Measurements from ENCODE around the gene DPP6.
"Not testable (repeated sequence)": the region's sequence is repeated elsewhere in the genome, so short reads cannot be mapped to it uniquely, and the experiment has no call there.

DPP6 gene

GRCh38 chr7:154051643-154052529 lies at the start of gene DPP6:
DPP6 (plus strand) TSS chr7:154052398.
- not testable (repeated sequence) for DNase-seq (ENCODE audit: low spot score)

- DNase-seq (ENCODE audit: low spot score), result not testable (repeated sequence)
Measured at GRCh38 chr7:154009423-154009911, 42.7 kb upstream of the DPP6 start.

GRCh38 chr7:154010726-154011568 lies 41.3 kb upstream of the DPP6 start:
- not testable (repeated sequence) for DNase-seq (ENCODE audit: low spot score)

- not testable (repeated sequence) for DNase-seq (ENCODE audit: low spot score)
Measured at GRCh38 chr7:154012800-154013199, 39.4 kb upstream of the DPP6 start.

- DNase-seq (ENCODE audit: low spot score), result not testable (repeated sequence)
Measured at GRCh38 chr7:154015636-154016035, 36.6 kb upstream of the DPP6 start.

GRCh38 chr7:154018354-154018753 lies 33.8 kb upstream of the DPP6 start:
- DNase-seq (ENCODE audit: low spot score), result not testable (repeated sequence)

GRCh38 chr7:154027805-154028204 lies 24.4 kb upstream of the DPP6 start:
- not testable (repeated sequence) for DNase-seq (ENCODE audit: low spot score)

GRCh38 chr7:154030476-154031080 lies 21.6 kb upstream of the DPP6 start:
- DNase-seq (ENCODE audit: low spot score), result not testable (repeated sequence)

- DNase-seq (ENCODE audit: low spot score), result not testable (repeated sequence)
Measured at GRCh38 chr7:154039466-154040165, 12.6 kb upstream of the DPP6 start.

GRCh38 chr7:154050394-154050793 lies 1.8 kb upstream of the DPP6 start:
- not testable (repeated sequence) for DNase-seq (ENCODE audit: low spot score)

GRCh38 chr7:154051006-154051642 lies 1.1 kb upstream of the DPP6 start:
- not testable (repeated sequence) for DNase-seq (ENCODE audit: low spot score)

GRCh38 chr7:154052530-154053252 lies 493 bp downstream of the DPP6 start:
- DNase-seq (ENCODE audit: low spot score), result not testable (repeated sequence)

- DNase-seq (ENCODE audit: low spot score), result not testable (repeated sequence)
Measured at GRCh38 chr7:154053466-154054312, 1.5 kb downstream of the DPP6 start.

GRCh38 chr7:154054664-154055063 lies 2.5 kb downstream of the DPP6 start:
- not testable (repeated sequence) for DNase-seq (ENCODE audit: low spot score)

GRCh38 chr7:154055491-154056106 lies 3.4 kb downstream of the DPP6 start:
- DNase-seq (ENCODE audit: low spot score), result not testable (repeated sequence)

GRCh38 chr7:154058783-154059182 lies 6.6 kb downstream of the DPP6 start:
- DNase-seq (ENCODE audit: low spot score), result not testable (repeated sequence)

GRCh38 chr7:154060551-154060950 lies 8.4 kb downstream of the DPP6 start:
- not testable (repeated sequence) for DNase-seq (ENCODE audit: low spot score)

- not testable (repeated sequence) for DNase-seq (ENCODE audit: low spot score)
Measured at GRCh38 chr7:154071833-154072232, 19.6 kb downstream of the DPP6 start.

All from COLO829 (cell line).